NCI-H187 treated with DMSO at 0.1 percent for 48 hours (cell line): ENCODE measurements around the gene TEN1.

Experiments used
- DNase-seq: peaks from one replicate; lab custom pipeline; 2025; lab: John Stamatoyannopoulos, UW

The TEN1 gene

GRCh38 chr17:75976175-75976848 is 2.7 kb upstream of the TEN1 start:
- DNase-seq: no peak

GRCh38 chr17:75979705-75980187 is 706 bp downstream of the TEN1 start:
- DNase-seq: no peak

- no peak for DNase-seq
Measured at GRCh38 chr17:75980188-75981018, 1.4 kb downstream of the TEN1 start.

- DNase-seq: no peak
Measured at GRCh38 chr17:75981019-75981615, 2.1 kb downstream of the TEN1 start.

- no peak for DNase-seq
Measured at GRCh38 chr17:75983501-75984181, 4.6 kb downstream of the TEN1 start.

GRCh38 chr17:75985986-75986385 is 6.9 kb downstream of the TEN1 start:
- DNase-seq: no peak

- no peak for DNase-seq
Measured at GRCh38 chr17:75987041-75987440, 8.0 kb downstream of the TEN1 start.

GRCh38 chr17:75991396-75991795 is 12.4 kb downstream of the TEN1 start:
- DNase-seq: no peak

GRCh38 chr17:75994802-75995370 is 15.8 kb downstream of the TEN1 start:
- no peak for DNase-seq

- DNase-seq: no peak
Measured at GRCh38 chr17:75995385-75995925, 16.4 kb downstream of the TEN1 start.

GRCh38 chr17:75996665-75997590 is 17.9 kb downstream of the TEN1 start:
- DNase-seq: no peak

GRCh38 chr17:75998327-75998795 is 19.3 kb downstream of the TEN1 start:
- no peak for DNase-seq

GRCh38 chr17:76000016-76000754 is 21.1 kb downstream of the TEN1 start:
- no peak for DNase-seq

- no peak for DNase-seq
Measured at GRCh38 chr17:76000755-76001521, 21.9 kb downstream of the TEN1 start, which contains the start of gene CDK3. TSS of gene CDK3 (plus strand) at chr17:76000855. CDS start at chr17:76001426, 571 bp downstream.

GRCh38 chr17:76002100-76002499 is 23.1 kb downstream of the TEN1 start:
- DNase-seq: no peak

GRCh38 chr17:76003915-76004314 is 24.9 kb downstream of the TEN1 start:
- DNase-seq: no peak

- no peak for DNase-seq
Measured at GRCh38 chr17:76004750-76005262, 25.8 kb downstream of the TEN1 start.
